GM18870 (cell line): ENCODE measurements around the gene CYP4X1.
"Not testable (repeated sequence)": the region's sequence is repeated elsewhere in the genome, so short reads cannot be mapped to it uniquely, and the experiment has no call there.

ENCODE experiments used
- ATAC-seq: cut with Tn5 transposase; IDR thresholded peaks from one replicate; pipeline ENCODE4 v1.9.1; 2021; ENCODE audit warnings: moderate library complexity; ENCODE audit not compliant: unreplicated experiment

Gene CYP4X1

DNA sequence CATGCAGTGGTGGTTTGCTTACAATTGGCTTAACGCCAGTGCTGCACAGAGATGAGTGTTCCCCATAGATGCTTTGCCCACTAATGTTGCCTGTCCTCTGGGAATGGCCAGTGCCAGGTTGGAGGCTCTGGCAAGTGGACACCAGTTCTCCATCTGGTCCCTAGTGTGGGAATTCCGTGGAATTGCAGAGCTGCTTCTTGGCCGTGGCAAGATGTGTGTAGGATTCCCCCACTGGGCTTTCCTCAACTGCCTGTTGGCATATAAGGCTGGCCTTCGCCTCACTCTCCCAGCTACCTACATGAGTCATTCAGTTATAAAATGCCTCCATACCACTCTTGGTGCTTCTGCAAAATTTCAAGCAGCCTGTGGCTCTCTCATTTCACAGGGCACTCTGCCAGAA is 45.6 kb downstream of the CYP4X1 start:
- not testable (repeated sequence) for ATAC-seq

DNA sequence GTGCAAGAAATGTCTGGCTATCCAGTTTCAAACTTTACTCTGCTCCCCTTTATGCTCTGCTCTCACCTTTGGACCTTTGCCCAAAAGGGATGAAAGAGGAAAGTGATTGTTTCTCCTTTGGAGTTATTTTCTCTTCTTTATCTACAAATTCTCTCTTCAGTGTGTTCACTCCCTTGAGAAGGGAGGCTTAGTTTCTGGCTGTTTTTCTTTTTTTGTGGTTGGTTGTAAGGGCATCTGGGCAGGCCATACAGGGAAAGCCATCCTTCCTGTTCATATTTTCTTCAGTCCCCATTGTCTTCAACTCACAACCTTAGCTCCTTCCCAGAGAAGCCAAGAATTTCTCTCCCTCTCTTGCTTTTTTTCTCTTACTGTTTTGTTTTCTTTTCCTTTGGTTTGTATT is 46.0 kb downstream of the CYP4X1 start:
- ATAC-seq = not testable (repeated sequence)

DNA sequence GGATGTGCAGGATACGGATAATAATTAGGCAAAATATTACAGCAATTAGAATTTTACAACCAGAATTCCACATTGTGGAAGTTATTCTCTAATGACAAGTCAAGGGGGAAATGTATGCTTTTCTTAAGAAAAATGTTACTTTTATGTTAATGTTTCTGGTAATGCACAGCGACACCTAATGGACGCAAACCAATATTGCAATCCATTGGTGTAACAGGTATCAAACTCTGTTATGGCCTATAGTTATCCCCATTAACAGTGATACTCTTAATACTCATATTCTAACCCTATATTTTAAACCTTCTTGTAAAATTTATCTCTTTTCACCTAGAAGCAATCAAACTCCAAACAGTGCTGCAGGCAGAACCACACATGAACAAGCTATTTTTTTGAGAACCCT is 65.9 kb downstream of the CYP4X1 start:
- not testable (repeated sequence) for ATAC-seq

DNA sequence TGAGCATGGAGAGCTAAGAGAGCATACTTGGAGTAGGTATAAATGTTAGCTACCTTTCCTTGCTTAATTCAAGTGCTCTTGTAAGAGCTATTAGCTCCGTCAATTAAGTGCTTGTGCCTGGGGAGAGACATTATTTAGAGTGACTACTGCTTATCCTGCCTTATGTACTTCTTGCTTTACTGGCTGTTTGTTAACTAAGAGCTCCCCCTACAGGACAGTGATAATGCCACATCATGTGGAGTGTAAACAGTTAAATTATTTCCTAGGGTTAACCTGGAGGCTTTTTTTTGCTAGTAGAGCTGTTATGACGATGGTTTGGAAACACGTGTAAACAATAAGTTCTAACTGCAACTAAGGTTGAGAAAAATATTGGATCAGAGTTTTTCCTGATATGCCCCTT is 68.0 kb downstream of the CYP4X1 start:
- not testable (repeated sequence) for ATAC-seq
